Measurements from ENCODE around the gene ST6GAL1.

ST6GAL1 gene

GRCh38 chr3:187084126-187084525, 153.8 kb downstream of the ST6GAL1 start:
- DNase-seq, result no peak

GRCh38 chr3:187084580-187084979, 154.3 kb downstream of the ST6GAL1 start:
- DNase-seq, result no peak

GRCh38 chr3:187085021-187085666, 154.8 kb downstream of the ST6GAL1 start:
- DNase-seq, result no peak

GRCh38 chr3:187085933-187086332, 155.6 kb downstream of the ST6GAL1 start:
- DNase-seq, result no peak

- no peak for DNase-seq
Observed at GRCh38 chr3:187086831-187087230, 156.5 kb downstream of the ST6GAL1 start.

GRCh38 chr3:187088701-187089100, 158.4 kb downstream of the ST6GAL1 start:
- no peak for DNase-seq

GRCh38 chr3:187093320-187093719, 163.0 kb downstream of the ST6GAL1 start:
- no peak for DNase-seq

- DNase-seq, result no peak
Observed at GRCh38 chr3:187098923-187099512, 168.7 kb downstream of the ST6GAL1 start.

GRCh38 chr3:187101184-187102072, 171.1 kb downstream of the ST6GAL1 start:
- peak; percentile 36 for DNase-seq

- DNase-seq, result no peak
Observed at GRCh38 chr3:187102073-187102634, 171.8 kb downstream of the ST6GAL1 start.

- no peak for DNase-seq
Observed at GRCh38 chr3:187103251-187103650, 172.9 kb downstream of the ST6GAL1 start.

GRCh38 chr3:187104342-187104741, 174.0 kb downstream of the ST6GAL1 start:
- no peak for DNase-seq

- DNase-seq, result no peak
Observed at GRCh38 chr3:187104933-187105332, 174.6 kb downstream of the ST6GAL1 start.

- no peak for DNase-seq
Observed at GRCh38 chr3:187105700-187106099, 175.4 kb downstream of the ST6GAL1 start.

- DNase-seq, result no peak
Observed at GRCh38 chr3:187107989-187108388, 177.7 kb downstream of the ST6GAL1 start.

- DNase-seq, result no peak
Observed at GRCh38 chr3:187110156-187110555, 179.8 kb downstream of the ST6GAL1 start.

GRCh38 chr3:187112934-187113793, 182.8 kb downstream of the ST6GAL1 start:
- DNase-seq, result no peak

GRCh38 chr3:187114511-187114910, 184.2 kb downstream of the ST6GAL1 start:
- DNase-seq, result no peak

- DNase-seq, result no peak
Observed at GRCh38 chr3:187120326-187120725, 190.0 kb downstream of the ST6GAL1 start.

- no peak for DNase-seq
Observed at GRCh38 chr3:187122261-187122660, 191.9 kb downstream of the ST6GAL1 start.

GRCh38 chr3:187125319-187126031, 195.1 kb downstream of the ST6GAL1 start:
- DNase-seq, result no peak
